ENCODE data around the gene FAM89A. TPM values are rescaled to one million over a fixed set of nuclear protein-coding genes. Genes with fewer than 3 reads are reported as not detected.
"Not testable (repeated sequence)": the region's sequence is repeated elsewhere in the genome, so short reads cannot be mapped to it uniquely, and the experiment has no call there.

FAM89A gene
- total RNA-seq, 4 donors from 2014 or later, result 8.0 to 27.0 (median 17.1) TPM

DNA sequence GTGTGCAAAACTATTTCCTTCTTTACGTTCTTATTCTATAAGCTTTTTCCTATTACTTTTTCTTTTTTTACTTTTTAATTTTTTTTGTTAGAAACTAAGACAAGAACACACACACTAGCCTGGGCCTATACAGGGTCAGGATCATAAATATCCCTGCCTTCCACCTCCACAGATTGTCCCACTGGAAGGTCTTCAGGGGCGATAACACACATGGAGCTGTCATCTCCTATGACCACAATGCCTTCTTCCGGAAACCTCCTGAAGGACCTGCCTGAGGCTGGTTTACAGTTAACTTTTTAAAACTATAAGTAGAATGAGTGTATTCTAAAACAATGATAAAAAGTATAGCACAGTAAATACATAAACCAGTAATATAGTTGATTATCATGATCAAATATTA, 10.3 kb upstream of the FAM89A start:
- Histone ChIP-seq H3K9me3 (no peaks in the 10 kb centered on the region), H3K4me1 (peaks cover 10 to 11% of the 10 kb centered on the region in 2 donors), H3K4me3 (replicated peaks in 1 of 3) (no peak overlapping the region), H3K27ac (no peak overlapping the region), H3K36me3 (no peaks in the 10 kb centered on the region), H3K27me3 (no peaks in the 10 kb centered on the region)
- WGBS, 2 donors, result 62 to 84% methylated on average over 3 of the region's 3 CpGs
- TF ChIP-seq, protein P1, sequence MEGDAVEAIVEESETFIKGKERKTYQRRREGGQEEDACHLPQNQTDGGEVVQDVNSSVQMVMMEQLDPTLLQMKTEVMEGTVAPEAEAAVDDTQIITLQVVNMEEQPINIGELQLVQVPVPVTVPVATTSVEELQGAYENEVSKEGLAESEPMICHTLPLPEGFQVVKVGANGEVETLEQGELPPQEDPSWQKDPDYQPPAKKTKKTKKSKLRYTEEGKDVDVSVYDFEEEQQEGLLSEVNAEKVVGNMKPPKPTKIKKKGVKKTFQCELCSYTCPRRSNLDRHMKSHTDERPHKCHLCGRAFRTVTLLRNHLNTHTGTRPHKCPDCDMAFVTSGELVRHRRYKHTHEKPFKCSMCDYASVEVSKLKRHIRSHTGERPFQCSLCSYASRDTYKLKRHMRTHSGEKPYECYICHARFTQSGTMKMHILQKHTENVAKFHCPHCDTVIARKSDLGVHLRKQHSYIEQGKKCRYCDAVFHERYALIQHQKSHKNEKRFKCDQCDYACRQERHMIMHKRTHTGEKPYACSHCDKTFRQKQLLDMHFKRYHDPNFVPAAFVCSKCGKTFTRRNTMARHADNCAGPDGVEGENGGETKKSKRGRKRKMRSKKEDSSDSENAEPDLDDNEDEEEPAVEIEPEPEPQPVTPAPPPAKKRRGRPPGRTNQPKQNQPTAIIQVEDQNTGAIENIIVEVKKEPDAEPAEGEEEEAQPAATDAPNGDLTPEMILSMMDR (IDR thresholded peaks at IDR 0.05), result no peak
- TF ChIP-seq POLR2A (IDR thresholded peaks at IDR 0.05), result no peak
- intact Hi-C loops (cut with DNase I), result no loop called here
- no peak for DNase-seq

- H3K36me3 ChIP-seq, result no peaks in the 10 kb centered on the region
- no peaks in the 10 kb centered on the region for H3K9me3 ChIP-seq
- WGBS, 2 donors, result 78 to 81% methylated on average over 10 of the region's 10 CpGs
- no peak for DNase-seq
- H3K4me3 ChIP-seq (replicated peaks in 1 of 3), result no peak overlapping the region
- intact Hi-C loops (cut with DNase I), result loop anchor here (10.0 kb wide), 1 partner anchor 75 kb away; the partner anchor contains the start of genes ARV1 and TTC13
- TF ChIP-seq POLR2A (IDR thresholded peaks at IDR 0.05), result no peak
- TF ChIP-seq, protein P1 (IDR thresholded peaks at IDR 0.05), result no peak
- H3K4me1 ChIP-seq, result peaks cover 10 to 11% of the 10 kb centered on the region in 2 donors
- H3K27me3 ChIP-seq, result no peaks in the 10 kb centered on the region
- H3K27ac ChIP-seq, result no peak overlapping the region
These were observed 9.3 kb upstream of the FAM89A start for GRCh38 chr1:231049121-231049979.

DNA sequence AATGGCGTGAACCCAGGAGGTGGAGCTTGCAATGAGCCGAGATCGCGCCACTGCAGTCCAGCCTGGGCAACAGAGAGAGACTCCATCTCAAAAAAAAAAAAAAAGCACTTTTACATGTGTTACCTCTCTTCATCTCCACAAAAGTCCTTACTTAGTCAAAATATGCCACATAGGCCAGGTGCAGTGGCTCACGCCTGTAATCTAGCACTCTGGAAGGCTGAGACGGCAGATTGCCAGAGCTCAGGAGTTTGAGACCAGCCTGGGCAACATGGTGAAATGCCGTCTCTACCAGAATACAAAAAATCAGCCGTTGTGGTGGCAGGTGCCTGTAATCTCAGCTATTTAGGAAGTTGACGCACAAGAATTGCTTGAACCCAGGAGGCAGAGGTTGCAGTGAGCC, 8.4 kb upstream of the FAM89A start:
- H3K4me1 ChIP-seq; H3K4me3 ChIP-seq (replicated peaks in 1 of 3); H3K27me3 ChIP-seq; H3K9me3 ChIP-seq; DNase-seq; H3K27ac ChIP-seq; H3K36me3 ChIP-seq: not testable (repeated sequence)
- 81 to 84% methylated on average over 9 of the region's 9 CpGs for WGBS, 2 donors
- intact Hi-C loops (cut with DNase I), result loop anchor here (10.0 kb wide), 1 partner anchor 74 kb away; the partner anchor contains the start of genes ARV1 and TTC13

GRCh38 chr1:231047529-231047928, 7.5 kb upstream of the FAM89A start:
- not testable (repeated sequence) for H3K4me1 ChIP-seq; H3K9me3 ChIP-seq; DNase-seq; H3K27ac ChIP-seq; H3K27me3 ChIP-seq; H3K4me3 ChIP-seq (replicated peaks in 1 of 3); H3K36me3 ChIP-seq
- intact Hi-C loops (cut with DNase I), result loop anchor here (10.0 kb wide), 1 partner anchor 73 kb away; the partner anchor contains the start of genes ARV1 and TTC13

DNA sequence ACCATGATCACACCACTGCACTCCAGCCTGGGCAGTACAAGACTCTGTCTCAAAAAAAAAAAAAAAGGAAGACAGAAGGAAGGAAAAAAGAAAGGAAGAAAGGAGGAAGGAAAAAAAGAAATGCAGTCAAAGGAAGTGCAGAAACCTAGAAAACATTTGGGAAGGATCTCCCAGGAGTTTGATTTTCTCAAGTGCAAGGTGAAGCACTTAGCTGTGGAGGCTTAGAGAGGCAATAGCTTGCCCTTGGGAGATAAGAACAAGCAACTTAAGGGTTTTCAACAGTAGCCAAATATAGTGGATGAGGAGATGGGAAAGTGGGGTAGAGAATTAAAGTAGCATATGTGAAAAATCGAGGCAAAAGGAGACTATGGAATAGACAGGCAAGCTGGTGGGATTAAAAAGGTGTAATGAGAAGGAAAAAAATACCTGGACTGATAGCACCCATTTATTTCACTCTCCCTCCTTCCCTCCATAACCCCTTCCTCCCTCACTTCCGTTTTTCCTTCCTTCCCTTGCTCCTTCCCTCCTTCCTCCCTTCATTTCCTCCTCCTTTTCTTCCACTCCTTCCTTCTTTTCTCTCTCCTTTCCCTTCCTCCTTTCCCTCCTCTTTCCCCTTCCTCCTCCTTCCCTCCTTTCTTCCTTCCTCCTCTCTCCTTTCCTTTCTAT, 6.8 kb upstream of the FAM89A start:
- Histone ChIP-seq H3K4me3 (replicated peaks in 1 of 3) (no peak overlapping the region), H3K4me1 (no peaks in the 10 kb centered on the region), H3K27me3 (no peaks in the 10 kb centered on the region), H3K27ac (no peak overlapping the region), H3K9me3 (no peaks in the 10 kb centered on the region), H3K36me3 (no peaks in the 10 kb centered on the region)
- WGBS, 2 donors, result 31 to 53% methylated on average over 2 of the region's 2 CpGs
- TF ChIP-seq POLR2A (IDR thresholded peaks at IDR 0.05), result no peak
- TF ChIP-seq, protein P1 (IDR thresholded peaks at IDR 0.05), result no peak
- intact Hi-C loops (cut with DNase I), result loop anchor here (10.0 kb wide), 1 partner anchor 72 kb away; the partner anchor contains the start of genes ARV1 and TTC13
- DNase-seq, result no peak

DNA sequence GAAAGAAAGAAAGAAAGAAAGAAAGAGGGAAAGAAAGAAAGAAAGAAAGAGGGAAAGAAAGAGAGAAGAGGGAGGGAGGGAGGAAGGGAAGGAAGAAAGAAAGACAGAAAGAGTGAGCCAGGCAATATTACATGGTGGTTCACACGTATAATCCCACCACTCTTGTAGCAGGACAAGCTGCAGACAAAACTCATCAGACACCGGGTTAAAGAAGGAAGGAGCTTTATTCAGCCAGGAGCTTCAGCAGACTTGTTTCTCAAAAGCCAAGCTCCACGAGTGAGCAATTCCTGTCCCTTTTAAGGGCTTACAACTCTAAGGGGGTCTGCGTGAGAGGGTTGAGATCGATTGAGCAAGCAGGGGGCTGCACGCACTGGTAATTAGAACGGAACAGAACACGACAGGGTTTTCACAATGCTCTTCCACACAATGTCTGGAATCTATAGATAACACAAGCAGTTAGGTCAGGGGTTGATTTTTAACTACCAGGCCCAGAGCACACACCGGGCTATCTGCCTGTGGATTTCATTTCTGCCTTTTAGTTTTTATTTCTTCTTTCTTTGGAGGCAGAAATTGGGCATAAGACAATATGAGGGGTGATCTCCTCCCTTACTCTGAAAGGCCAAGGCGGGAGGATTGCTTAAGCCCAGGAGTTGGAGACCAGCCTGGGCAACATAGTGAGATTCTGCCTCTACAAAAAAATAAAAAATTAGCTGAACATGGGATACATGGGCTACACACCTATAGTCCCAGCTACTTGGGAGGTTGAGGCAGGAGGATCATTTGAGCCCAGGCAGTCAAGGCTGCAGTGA, 6.1 kb upstream of the FAM89A start:
- H3K27me3 ChIP-seq; DNase-seq; H3K27ac ChIP-seq; H3K36me3 ChIP-seq; H3K4me3 ChIP-seq (replicated peaks in 1 of 3); H3K9me3 ChIP-seq; H3K4me1 ChIP-seq: not testable (repeated sequence)
- intact Hi-C loops (cut with DNase I), result loop anchor here (10.0 kb wide), 1 partner anchor 71 kb away; the partner anchor contains the start of genes ARV1 and TTC13
- WGBS, 2 donors, result 83 to 90% methylated on average over 10 of the region's 10 CpGs

Measured in thyroid gland (tissue), 4 donors.